ENCODE data around the gene GFPT2.

GFPT2 gene

DNA sequence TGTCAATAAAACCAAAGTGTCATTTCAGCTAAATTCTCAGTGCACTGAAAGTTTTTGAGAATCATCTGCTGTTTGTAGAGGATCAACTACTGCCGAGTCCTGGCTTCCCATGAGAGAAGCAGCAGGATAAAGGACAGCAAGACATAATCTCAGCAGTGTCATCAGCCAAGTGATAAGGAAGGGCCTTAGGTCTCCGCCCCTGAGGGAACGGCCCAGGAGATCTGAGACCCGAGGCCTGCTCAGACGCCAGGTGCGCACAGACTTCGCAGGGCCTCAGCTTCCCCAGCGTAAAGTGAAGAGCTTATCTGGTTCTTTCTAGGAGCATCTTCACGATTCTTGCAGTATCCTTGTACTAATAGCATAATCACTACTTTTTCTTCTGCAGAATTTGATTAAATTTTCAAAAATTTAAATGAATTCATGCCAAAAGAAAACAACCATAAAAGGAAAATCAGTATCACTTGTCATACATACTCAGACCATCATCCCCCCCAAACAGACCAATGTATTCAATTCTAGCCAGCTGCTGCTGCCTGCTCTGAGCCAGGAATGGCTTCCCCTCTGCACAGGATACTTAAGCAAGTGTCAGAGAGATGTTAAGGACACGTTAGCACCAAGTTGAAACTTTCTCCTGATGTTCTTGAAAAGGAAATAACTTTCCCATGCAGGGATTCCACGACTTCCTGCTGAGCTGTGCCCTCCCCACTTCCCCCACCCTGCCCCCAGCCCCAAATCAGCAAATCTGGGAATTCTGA is 2.2 kb downstream of the GFPT2 start:
- no peak for DNase-seq

DNA sequence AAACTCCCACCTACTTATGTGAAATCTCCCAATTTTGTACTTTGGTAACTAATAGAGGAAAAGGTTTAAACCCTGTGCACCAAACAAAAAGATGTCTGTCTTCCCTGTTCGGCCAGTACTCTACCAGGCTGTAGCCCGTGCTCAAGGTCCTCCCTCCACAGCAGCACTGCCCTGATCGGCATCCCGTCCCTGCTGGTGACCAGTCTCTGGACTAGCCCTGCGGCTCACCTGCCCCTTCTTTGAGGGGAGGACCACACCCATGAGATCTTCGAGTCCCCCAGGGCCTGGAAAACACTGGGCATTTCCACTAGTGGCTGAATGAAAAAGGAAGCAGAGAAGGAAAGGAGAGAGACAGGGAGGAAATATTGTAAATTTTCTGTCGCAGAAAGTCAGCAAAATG is 2.8 kb downstream of the GFPT2 start:
- DNase-seq: no peak

DNA sequence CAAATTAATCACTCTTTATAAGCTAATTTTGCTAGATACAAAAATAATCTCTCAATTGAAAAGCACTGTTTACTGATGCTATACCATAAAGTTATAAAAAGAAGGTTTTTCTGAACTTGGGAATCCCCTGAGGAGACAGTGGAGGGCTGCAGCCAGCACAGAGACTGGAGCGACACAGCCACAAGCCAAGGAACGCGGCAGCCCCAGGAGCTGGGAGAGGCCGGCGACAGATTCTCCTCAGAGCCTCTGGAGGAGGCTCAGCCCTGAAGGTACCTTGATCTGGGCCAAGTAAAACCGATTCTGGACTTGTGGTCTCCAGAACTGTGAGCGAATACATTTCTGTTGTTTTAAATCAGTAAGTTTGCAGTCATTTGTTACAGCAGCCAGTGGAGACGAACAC is 3.7 kb downstream of the GFPT2 start:
- no peak for DNase-seq

DNA sequence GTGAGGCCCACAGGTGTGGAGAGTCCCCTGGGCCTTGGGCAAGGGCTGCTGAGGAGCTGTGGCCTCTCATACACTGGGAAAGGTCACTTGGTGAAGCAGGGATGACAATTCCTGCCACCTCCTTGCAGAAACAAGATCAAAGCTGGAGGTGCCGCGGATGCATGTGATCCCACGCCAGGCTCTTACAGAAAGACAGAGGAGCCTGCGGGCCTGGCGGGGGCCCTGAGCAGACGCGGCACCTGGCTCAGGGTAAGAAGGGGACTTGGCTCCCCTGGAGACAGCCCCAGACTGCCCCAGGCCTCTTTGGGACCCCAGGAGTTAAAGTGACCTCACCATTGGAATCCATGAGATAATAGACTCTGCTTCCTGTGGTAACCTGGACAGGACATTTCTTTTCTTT is 4.8 kb downstream of the GFPT2 start:
- DNase-seq: no peak

DNA sequence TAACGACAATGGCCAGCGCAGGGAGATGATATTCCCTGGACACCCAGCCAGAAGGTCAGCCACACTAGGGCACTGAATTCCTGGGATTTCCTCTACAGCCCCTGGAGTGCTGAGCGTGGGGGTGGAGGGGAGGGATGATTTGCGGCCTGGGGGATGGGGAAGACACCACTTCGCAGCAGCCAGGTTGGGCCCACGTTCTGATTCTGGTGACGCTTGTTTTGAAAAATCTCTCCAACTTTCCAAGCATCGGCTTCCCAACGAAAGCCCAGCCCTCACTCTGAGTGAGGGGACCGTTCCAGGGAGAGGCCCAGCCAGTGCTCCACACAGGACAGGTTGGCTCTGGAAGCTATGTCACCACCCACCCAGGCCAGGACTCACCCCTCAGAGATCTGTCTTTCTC is 5.4 kb downstream of the GFPT2 start:
- no peak for DNase-seq

DNA sequence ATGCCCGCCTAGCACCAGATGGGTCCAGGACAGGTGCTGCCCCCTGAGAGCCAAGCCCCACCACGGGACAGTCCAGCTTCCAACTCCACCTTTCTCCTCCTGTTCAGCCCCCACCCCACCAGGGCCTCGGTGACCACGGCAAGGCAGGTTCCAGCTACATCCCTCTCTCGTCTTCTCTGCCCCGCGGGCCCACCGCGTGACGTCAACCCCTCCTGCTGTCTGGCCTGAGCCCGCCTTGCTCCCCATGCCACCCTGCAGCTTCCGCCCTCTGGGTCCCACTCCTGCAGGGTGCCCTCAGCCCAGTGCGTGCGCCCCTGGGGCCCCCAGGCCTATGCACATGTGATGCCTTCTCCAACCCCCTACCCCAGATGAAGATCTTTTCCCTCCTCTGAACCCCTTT is 6.8 kb downstream of the GFPT2 start:
- DNase-seq: no peak

DNA sequence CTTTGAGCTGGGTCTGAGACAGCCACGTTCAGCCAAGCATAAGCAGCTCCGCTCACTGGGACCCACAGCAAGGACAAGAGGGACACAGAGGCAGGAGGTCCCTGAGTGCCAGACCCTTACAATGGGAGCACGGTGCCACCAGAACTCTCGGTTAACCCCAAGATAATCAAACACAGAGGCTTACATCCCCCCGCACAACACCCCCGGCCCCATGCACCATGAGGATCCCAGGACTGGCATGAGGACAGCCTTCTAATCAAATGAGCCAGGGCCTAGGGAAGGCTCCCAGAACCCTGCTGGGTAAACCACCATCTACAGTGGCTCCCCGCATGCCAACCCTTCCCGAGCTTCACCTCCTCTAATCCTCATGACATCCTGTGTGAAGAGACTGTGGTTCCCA is 7.4 kb downstream of the GFPT2 start:
- no peak for DNase-seq

DNA sequence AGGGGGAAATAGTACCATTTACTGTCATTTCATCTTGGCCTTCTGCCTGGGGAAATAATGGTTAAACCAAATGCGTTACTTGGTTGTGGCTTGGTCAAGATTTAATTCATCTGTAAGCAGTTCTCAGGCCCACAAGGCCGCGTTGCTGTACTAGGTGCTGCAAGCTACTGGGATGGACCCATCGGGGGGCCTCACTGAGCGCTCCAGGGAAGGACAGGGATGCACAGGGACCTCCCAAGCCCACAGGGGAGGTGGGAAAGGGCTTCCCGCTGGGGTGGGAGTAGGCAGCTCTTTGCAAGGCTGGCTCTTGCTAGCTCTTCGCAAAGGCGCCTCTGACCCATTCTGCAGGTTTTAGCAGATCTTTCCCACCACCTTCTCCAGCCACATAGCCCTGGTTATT is 8.0 kb downstream of the GFPT2 start:
- DNase-seq: no peak

DNA sequence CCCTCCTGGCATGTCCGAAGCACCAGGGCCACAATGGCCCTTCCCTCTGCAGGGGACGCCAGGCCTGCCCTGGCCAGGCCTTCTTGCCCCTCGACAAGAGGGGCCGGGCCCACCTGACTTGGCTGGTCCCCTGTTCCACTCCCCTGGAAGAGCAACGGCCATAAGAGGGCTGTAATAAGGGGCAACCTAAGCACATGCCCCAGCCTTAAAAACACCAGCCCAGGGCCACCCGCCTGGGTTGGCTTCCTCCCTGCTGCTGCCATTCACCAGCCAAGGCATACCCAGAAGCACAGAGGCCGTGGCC is 8.5 kb downstream of the GFPT2 start:
- no peak for DNase-seq

DNA sequence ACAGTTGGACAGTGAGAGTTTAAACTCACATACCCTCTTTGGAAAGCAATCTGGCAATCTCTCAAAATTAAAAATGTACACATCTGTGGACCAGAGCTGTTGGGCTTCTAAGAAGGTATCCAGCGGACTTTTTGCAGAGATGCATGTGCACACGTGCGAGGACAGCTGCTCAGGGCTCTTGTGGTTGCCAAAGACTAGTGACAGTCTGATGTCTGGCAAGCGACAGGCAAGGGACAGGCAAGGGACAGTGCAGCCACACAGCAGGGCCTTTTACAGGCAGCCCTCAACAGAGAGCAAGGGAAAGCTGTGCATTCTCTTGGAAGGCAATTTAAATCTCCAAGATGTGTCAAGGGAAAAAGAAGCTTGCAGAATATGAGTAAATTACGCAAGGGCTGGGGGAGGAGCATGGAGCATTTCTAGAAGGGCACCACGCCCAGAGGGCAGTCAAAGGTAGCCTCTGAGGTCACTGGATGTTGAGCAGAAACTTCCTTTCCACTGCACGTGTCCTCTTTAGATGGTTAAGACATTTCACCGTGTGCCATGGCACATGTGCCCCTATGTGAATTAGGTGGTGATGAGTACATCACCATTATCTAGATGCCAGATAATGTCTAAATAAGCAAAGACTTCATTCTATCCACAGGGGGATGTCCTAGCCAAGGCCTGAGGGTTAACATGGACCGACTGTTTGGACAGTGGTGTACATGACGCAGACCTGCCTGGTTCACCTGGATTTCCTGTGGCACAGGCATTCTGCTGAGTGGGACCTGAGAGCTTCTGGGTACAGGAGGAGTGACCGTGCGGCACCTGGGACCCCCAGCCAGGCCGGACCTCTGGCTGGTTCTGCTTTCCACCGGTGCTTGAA is 9.1 kb downstream of the GFPT2 start:
- no peak for DNase-seq

DNA sequence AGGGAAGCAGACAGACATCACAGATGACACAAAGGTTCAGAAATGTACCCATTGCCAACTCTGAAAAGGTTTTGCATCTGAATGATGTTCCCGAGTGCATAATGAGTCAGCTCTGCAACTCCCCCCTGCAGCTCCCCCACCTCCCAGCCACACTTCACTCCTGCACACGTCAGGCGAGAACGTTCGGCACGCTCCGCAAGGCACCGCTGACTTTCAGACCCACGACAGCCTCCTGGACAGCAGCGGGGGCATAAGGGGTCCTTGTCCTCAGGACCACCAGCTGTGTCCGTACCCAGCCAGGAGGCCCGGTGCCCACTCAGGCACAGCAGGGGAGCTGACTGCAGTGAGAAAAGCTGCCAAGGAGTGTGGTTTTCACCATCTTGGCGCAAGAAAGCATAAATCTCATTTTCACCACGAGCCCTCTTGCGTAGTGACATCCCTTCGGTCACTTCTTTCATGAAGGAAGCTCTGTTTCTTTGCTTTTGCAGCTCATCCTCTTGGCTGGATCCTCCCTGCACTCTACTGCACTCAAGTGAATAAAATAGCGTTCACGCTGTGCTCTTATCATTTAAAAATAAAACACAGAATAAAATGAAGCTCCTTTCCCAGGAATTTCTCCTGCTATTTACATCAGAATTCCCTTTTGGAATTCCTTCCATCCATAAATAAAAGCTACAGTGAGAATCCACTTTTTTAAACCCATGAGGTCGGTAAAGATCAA is 9.9 kb downstream of the GFPT2 start:
- no peak for DNase-seq

DNA sequence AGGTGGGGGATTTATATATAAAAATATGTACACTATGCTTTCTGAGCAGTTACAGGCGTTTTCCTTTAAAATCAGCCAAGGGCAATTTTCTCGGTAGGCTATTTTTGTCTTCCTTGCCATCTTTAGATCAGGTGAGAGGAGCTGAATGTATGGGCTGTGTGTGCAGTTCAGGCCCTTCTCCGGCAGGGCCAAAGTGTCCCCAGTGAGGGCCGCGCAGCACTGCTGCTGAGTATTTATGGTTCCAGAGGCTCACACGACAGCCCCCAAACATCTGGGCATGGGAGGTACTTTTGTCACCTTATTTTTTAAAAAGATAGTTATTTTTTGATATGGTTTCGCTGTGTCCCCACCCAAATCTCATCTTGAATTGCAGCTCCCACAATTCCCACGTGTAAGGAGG is 11.5 kb downstream of the GFPT2 start:
- no peak for DNase-seq

DNA sequence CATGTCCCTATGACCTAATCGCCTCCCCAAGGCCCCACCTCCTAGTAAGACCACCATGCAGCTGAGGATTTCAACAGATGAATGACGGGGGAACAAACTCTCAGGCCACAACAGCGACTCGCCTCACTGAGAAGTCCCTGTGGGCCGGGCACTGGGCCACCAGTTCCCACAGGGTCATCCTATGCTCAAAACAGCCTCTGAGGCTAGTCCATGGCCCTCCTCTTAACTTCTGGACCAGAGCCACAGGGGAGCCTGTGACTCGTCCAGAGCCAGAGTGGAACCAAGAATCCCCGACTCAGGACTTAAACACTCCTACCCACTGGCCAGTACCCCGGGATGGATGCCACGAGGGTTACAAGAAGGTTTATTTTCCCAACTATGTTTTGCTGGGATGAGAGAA is 12.3 kb downstream of the GFPT2 start:
- no peak for DNase-seq

DNA sequence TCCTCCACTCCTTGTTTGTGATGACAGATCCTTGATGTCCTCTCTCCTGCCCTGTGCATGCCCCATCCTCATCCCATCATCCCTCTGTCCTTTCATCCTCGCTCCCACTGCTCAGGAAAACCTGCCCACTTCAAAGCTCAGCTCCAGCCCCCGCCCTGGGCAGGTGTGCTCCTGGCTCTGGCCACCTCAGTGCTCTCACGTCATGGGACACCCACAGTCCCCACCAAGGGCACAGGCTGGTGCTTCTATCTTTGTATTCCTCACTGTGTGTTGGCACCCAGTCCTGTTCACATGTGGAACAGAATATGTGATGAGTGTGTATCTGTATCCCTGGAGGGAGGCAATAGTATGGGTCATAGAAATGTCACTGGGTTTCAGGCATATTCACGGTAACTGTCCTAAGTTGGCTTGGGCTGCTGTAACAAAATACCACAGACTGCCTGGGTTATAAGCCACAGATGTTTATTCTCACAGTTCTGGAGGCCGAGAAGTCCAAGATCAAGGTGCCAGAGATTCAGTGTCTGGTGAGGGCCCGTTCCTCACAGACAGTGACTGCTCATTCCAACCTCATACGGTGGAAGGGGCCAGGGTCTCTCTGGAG is 13.5 kb downstream of the GFPT2 start:
- DNase-seq: no peak

DNA sequence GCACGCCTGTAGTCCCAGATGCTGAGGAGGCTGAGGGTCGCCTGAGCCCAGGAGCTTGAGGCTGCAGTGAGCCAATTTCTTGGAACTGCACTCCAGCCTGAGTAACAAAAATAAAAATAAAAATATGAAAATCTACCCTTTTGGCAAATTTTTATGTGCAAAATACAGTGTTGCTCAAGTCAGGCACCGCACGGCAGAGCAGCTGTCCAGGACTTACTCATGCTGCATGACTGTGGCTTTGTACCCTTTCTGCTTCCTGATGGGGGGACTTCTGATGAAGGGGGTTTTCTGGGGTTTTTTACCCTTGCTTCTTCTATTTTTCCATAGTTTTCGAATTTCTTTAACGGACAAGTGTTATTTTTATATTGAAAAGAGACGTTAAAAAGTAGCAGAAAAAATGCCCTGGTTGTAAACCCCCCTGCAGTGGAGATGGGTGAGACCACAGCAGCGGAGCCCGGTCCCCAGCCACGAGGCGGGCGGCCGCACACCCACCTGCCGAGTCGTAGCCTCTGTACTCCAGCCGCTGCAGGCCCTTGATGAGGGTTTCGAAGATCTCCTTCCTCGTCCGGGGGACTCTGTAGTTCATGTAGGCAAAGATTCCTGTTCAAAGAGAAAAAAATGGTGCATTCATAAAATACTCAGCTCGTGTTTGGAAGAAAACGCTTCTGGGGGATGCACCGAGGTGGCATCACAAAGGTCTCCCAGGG is 15.0 kb downstream of the GFPT2 start:
- no peak for DNase-seq

DNA sequence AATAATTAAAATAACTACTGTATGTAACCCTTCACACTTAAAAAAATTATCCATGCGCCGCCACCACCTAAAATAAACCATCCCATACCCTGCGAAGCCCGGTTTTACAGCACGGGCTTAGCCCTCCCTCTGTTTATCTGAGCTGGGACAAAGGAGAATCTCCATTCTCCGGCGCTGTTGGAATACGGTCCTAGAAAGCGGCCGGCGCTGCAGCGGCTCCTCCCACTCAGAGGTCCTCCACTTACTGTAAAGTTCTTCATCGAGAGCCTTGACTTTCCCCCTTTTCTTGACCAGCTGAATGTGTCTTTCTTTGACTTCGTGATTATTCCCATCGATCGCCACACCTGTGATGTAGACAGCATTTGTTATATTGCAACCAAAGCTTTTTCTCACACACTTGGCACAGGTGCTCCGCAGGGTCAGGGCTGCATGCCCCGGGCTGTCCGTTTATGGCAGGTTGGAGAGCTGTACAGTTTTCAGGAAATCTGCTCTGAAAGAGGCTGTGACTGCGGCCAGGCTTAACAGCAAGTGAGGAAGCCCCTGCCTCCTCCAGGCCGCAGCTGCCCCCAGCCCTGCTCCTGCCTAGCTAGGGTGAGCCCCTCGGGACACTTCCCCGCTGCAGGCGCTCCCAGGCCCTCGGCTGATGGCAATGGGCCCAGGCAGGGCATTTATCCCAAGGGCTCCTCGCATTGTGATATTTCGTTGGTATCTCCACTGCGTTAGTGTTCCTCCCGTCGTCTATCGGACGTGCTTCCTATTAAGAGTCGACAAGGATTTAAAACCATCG is 16.7 kb downstream of the GFPT2 start:
- DNase-seq: no peak

DNA sequence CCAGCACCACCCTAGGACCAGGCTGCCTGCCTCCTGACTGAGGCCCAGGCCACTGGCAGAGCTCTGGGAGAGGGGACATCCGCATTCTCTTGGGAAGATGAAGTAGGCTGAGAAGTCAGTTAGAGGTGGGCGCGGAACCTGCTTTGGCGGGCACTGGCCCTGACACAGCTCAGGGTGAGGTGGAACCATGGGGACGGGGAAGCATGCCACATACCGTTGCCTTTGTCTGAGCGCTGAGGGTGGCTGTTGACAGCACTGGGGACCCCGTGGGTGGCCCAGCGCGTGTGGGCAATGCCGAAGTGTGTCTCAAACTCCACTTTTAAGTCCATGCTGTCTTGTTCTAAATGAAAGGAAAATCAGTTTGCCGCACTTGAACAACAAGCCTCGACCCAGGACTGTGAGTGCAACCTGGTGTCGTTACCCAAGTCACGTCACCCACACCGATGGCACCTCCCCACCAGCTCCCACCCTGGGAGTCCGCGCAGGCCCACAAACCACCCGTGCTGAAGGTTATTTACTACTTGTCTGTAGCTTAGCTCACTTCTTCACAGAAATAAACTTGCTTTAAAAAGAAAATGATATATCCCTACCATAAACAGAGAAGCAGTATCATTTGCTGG is 17.4 kb downstream of the GFPT2 start:
- no peak for DNase-seq

DNA sequence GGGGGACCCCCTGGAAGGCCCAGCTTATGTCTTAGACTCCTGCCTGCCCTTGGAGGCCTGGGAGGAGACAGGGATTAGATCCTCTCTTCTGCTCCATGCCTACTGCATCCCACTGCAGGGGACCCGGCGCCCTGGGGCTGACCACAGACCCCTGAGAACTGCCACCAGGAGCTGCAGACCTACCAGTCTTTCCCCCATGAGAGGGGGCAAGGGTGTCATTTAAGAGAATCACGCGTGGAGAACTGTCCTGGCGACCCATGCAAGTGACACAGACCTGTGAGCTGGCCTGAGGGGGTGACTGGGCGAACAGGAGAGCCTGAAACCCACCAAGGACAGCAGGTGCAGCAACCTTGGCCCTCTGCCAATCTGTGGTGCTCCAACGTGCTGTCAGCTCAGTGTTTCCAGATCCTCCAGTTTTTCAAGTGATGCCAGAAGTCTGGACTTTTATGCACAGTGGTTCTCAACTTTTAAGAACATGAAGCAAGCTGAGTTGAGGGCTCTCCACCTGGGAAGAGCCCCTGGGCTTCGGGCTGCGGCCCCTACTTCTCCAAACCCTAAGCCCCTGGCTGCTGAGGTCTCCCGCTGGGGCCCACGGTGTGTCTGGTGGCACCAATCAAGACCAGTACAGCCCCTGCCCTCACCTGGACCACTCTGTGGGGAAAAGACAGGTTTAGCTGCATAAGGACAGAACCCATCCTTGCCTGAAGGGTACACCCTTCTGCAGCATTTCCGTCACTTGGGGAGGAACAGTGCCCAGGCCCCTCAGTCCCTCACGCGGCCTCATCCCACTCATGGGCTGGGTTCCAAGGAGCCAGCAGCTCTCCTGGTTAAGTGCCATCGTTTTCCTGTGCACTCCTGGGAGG is 18.2 kb downstream of the GFPT2 start:
- no peak for DNase-seq

DNA sequence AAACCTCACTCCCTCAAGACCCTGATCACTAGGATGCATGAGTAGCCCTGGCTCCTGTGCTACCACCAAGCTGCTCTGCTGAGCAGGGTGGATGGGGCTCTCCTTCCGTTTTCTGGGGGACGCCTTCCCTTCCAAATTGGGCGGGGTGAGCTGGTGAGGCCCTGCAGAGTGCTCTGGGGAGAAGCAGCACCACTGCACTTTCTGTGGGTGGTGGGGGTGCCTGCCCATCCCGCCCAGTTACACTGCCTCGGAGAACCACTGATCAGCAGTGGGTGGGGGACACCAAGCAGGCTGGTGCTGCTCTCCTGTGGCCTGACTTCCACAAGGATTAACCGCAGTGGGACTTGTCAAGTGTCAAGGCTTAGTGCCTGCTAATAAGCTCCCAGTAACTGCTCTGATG is 19.0 kb downstream of the GFPT2 start:
- no peak for DNase-seq

DNA sequence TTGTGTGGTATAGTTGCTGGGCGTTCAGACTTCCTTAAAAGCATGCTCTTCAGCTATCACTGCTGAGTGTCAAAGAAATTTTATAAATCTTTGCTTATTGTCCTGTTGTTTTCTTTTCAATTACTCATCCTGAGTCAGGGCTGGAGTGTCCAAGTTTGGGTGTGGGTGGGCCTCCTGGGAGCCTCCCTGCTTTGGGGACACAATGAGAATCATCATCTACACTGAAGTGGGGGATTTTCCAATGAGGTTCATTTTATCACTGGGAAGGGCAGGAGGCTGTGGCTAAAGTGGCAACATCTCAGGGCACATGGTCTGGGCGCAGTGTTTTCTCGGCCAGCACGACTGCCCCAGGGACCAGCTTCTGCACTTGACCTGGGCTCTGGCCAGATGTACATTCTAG is 19.5 kb downstream of the GFPT2 start:
- peak; percentile 62 for DNase-seq

DNA sequence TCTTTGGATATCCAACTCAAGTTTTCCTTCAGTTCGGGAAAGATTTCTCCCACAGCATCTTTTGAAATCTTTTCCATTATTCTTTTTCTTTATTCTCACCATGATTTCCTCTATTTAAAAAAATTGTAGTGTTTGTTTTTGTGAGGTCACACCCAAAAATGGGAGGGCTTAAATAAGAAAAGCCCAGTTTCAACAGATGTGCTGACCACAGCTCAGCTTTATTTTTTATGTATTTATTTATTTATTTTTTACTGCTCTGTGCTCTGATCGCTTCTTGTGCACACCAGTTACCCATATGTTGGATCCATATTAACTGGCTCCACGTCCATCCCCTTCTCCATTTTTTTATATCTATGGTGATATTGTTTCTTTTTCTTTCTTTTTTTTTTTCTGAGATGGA is 20.3 kb downstream of the GFPT2 start:
- DNase-seq: no peak
